RWPE2 (cell line): ENCODE results near the gene COL6A1.
A peak's percentile ranks its signal among the peaks of the same experiment; 100 is the strongest.

Experiments used
- ATAC-seq: fragments of 200-7000 bp; cut with Tn5 transposase; 3 replicates; pipeline ENCODE4 v1.9.1; 2021; ENCODE audit warnings: low read depth
- DNase-seq: peaks from one replicate; pipeline ENCODE4 v3.0.0-alpha.2; 2020; ENCODE audit warnings: low spot score
- H3K27ac ChIP-seq: fragments of 450-650 bp; 2 replicates; pipeline ENCODE4 v1.5.1; 2017; ENCODE audit warnings: mild to moderate bottlenecking; ENCODE audit not compliant: poor library complexity, severe bottlenecking
- H3K27me3 ChIP-seq: fragments of 250-450 bp; sonication (Bioruptor Pico); 2 replicates; pipeline ENCODE4 v1.5.1; 2021; ENCODE audit warnings: mild to moderate bottlenecking, moderate library complexity; ENCODE audit not compliant: insufficient read depth, poor library complexity, severe bottlenecking
- H3K36me3 ChIP-seq: fragments of 250-450 bp; sonication (Bioruptor Pico); 2 replicates; pipeline ENCODE4 v1.5.1; 2020; ENCODE audit warnings: low read depth, mild to moderate bottlenecking, moderate library complexity
- H3K4me1 ChIP-seq: fragments of 250-450 bp; sonication (Bioruptor Pico); 2 replicates; pipeline ENCODE4 v1.5.1; 2021; ENCODE audit warnings: mild to moderate bottlenecking, moderate library complexity; ENCODE audit not compliant: insufficient read depth, poor library complexity, severe bottlenecking
- H3K4me3 ChIP-seq: fragments of 250-450 bp; sonication (Bioruptor Pico); 2 replicates; pipeline ENCODE4 v1.5.1; 2021; ENCODE audit warnings: mild to moderate bottlenecking, moderate library complexity; ENCODE audit not compliant: severe bottlenecking
- H3K9me3 ChIP-seq: fragments of 250-450 bp; sonication (Bioruptor Pico); 2 replicates; pipeline ENCODE4 v1.5.1; 2021; ENCODE audit warnings: mild to moderate bottlenecking, moderate library complexity; ENCODE audit not compliant: severe bottlenecking
- CTCF ChIP-seq: fragments of 450-650 bp; IDR thresholded peaks from one replicate; pipeline ENCODE4 v1.5.1; 2017; ENCODE audit warnings: mild to moderate bottlenecking, moderate library complexity; ENCODE audit not compliant: poor library complexity, severe bottlenecking

Gene COL6A1

GRCh38 chr21:45964649-45965048, 16.9 kb upstream of the COL6A1 start:
- H3K27ac ChIP-seq = no peak overlapping the region
- DNase-seq = no peak
- peaks cover 2% of the 10 kb centered on the region for H3K9me3 ChIP-seq
- H3K36me3 ChIP-seq = no peaks in the 10 kb centered on the region
- no peak for TF ChIP-seq CTCF
- no peak for ATAC-seq
- no peaks in the 10 kb centered on the region for H3K4me1 ChIP-seq
- no peaks in the 10 kb centered on the region for H3K27me3 ChIP-seq
- H3K4me3 ChIP-seq = no peak overlapping the region

- H3K27ac ChIP-seq = no peak overlapping the region
- no peak for DNase-seq
- ATAC-seq = no peak
- no peaks in the 10 kb centered on the region for H3K27me3 ChIP-seq
- H3K9me3 ChIP-seq = peaks cover 2% of the 10 kb centered on the region
- H3K4me1 ChIP-seq = no peaks in the 10 kb centered on the region
- H3K36me3 ChIP-seq = no peaks in the 10 kb centered on the region
- no peak overlapping the region for H3K4me3 ChIP-seq
- TF ChIP-seq CTCF = no peak
Measured at GRCh38 chr21:45965084-45965809, 16.3 kb upstream of the COL6A1 start.

GRCh38 chr21:45966791-45967394, 14.7 kb upstream of the COL6A1 start:
- Histone ChIP-seq H3K27me3 (no peaks in the 10 kb centered on the region), H3K36me3 (no peaks in the 10 kb centered on the region), H3K27ac (no peak overlapping the region), H3K9me3 (peaks cover 2% of the 10 kb centered on the region), H3K4me3 (no peak overlapping the region), H3K4me1 (no peaks in the 10 kb centered on the region)
- ATAC-seq (no peak), DNase-seq (no peak)
- no peak for TF ChIP-seq CTCF

- ATAC-seq (no peak; the same call in 2 of the 3 replicates), DNase-seq (peak; percentile 53)
- Histone ChIP-seq H3K4me3 (no peak overlapping the region), H3K9me3 (no peaks in the 10 kb centered on the region), H3K27ac (no peak overlapping the region), H3K36me3 (no peaks in the 10 kb centered on the region), H3K27me3 (no peaks in the 10 kb centered on the region), H3K4me1 (peaks cover 7% of the 10 kb centered on the region)
- TF ChIP-seq CTCF = no peak
Measured at GRCh38 chr21:45969921-45970673, 11.5 kb upstream of the COL6A1 start.
